ENCODE data around the gene GRIA1. TPM values are rescaled to one million over a fixed set of nuclear protein-coding genes. Genes with fewer than 3 reads are reported as not detected.

The GRIA1 gene
- total and polyA plus RNA-seq, 2 of the 13 experiments (the other 11 are each of a cell fraction or from before 2014, with no cell fraction given) = not detected

DNA sequence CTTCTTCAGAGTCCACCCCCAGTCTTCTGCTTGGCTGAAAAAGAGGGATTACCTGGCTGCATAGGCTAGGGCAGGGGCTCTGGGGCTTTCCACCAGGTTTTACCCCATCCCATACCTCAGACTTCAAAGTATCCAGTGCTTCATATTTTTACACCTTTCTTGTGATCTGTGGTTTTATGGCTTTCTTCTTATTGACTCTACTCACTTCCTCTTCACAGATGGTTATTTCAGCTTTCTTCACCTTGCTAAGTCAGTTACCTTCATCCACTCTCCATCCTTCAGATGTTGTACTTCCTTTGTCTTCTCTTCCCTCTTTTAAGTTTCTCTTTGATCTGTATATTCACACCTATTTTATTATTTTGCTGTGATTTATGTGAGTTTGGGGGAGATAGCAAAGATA lies 104.3 kb downstream of the GRIA1 start:
- Histone ChIP-seq H3K27ac (ENCODE audit: extremely low read length, insufficient read depth, low read length) (no peak overlapping the region), H2AFZ (ENCODE audit: low read length) (no peak overlapping the region), H3K79me2 (ENCODE audit: insufficient read depth, low read length) (no peaks in the 10 kb centered on the region), H3K4me2 (ENCODE audit: low read depth, low read length) (no peak overlapping the region), H3K4me3 (replicated peaks in 1 of 3; ENCODE audit: insufficient read depth in 1 of 3, low read depth in 2 of 3, low read length in 3 of 3) (no peak overlapping the region), H3K27me3 (ENCODE audit: control insufficient read depth in 1 of 2, insufficient read depth in 2 of 2, low read length in 2 of 2) (no peaks in the 10 kb centered on the region), H3K36me3 (replicated peaks in 1 of 2; ENCODE audit: control insufficient read depth in 1 of 2, insufficient read depth in 2 of 2, low read length in 2 of 2) (no peaks in the 10 kb centered on the region), H4K20me1 (ENCODE audit: insufficient read depth, low read length) (no peaks in the 10 kb centered on the region), H3K4me1 (ENCODE audit: insufficient read depth, low read length) (no peaks in the 10 kb centered on the region), H3K9ac (ENCODE audit: insufficient read depth, low read depth, low read length) (no peak overlapping the region), H3K9me3 (ENCODE audit: low read length) (no peaks in the 10 kb centered on the region)
- no TSS peak for BruUV-seq (replicated peaks)
- in situ Hi-C loops (cut with HindIII; ENCODE audit: extremely low pct_ligation_motif_present, low pct_unique_long_range_greater_than_20kb) = no loop called here
- intact Hi-C loops (cut with micrococcal nuclease; ENCODE audit: unreplicated experiment) = no loop called here
- CTCF ChIA-PET (ENCODE audit: low intra/inter-chr PET ratio, low total read pairs) = no interaction called here
- DNase-seq (ENCODE audit: low spot score) (no peak), ATAC-seq (no peak), FAIRE-seq (no peak)
- TF ChIP-seq TCF7 (IDR thresholded peaks at IDR 0.05; ENCODE audit: low read depth) = no peak
- TF ChIP-seq ZNF3 (CRISPR knock-in tag; IDR thresholded peaks at IDR 0.05) = no peak
- TF ChIP-seq, protein P1, sequence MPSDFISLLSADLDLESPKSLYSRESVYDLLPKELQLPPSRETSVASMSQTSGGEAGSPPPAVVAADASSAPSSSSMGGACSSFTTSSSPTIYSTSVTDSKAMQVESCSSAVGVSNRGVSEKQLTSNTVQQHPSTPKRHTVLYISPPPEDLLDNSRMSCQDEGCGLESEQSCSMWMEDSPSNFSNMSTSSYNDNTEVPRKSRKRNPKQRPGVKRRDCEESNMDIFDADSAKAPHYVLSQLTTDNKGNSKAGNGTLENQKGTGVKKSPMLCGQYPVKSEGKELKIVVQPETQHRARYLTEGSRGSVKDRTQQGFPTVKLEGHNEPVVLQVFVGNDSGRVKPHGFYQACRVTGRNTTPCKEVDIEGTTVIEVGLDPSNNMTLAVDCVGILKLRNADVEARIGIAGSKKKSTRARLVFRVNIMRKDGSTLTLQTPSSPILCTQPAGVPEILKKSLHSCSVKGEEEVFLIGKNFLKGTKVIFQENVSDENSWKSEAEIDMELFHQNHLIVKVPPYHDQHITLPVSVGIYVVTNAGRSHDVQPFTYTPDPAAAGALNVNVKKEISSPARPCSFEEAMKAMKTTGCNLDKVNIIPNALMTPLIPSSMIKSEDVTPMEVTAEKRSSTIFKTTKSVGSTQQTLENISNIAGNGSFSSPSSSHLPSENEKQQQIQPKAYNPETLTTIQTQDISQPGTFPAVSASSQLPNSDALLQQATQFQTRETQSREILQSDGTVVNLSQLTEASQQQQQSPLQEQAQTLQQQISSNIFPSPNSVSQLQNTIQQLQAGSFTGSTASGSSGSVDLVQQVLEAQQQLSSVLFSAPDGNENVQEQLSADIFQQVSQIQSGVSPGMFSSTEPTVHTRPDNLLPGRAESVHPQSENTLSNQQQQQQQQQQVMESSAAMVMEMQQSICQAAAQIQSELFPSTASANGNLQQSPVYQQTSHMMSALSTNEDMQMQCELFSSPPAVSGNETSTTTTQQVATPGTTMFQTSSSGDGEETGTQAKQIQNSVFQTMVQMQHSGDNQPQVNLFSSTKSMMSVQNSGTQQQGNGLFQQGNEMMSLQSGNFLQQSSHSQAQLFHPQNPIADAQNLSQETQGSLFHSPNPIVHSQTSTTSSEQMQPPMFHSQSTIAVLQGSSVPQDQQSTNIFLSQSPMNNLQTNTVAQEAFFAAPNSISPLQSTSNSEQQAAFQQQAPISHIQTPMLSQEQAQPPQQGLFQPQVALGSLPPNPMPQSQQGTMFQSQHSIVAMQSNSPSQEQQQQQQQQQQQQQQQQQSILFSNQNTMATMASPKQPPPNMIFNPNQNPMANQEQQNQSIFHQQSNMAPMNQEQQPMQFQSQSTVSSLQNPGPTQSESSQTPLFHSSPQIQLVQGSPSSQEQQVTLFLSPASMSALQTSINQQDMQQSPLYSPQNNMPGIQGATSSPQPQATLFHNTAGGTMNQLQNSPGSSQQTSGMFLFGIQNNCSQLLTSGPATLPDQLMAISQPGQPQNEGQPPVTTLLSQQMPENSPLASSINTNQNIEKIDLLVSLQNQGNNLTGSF (CRISPR knock-in tag; IDR thresholded peaks at IDR 0.05) = no peak
- TF ChIP-seq CREB1 (IDR thresholded peaks at IDR 0.05) = no peak
- TF ChIP-seq CREB1 (CRISPR knock-in tag; IDR thresholded peaks at IDR 0.05) = no peak
- TF ChIP-seq ZNF674 (CRISPR knock-in tag; IDR thresholded peaks at IDR 0.05; ENCODE audit: low read depth) = no peak
- TF ChIP-seq ZNF780A (CRISPR knock-in tag; IDR thresholded peaks at IDR 0.05) = no peak
- no peak for TF ChIP-seq ZNF883 (CRISPR knock-in tag; IDR thresholded peaks at IDR 0.05; ENCODE audit: not compliant biosample characterization)
- TF ChIP-seq SOX5 (CRISPR knock-in tag; IDR thresholded peaks at IDR 0.05; ENCODE audit: borderline replicate concordance) = no peak
- TF ChIP-seq, protein P2, sequence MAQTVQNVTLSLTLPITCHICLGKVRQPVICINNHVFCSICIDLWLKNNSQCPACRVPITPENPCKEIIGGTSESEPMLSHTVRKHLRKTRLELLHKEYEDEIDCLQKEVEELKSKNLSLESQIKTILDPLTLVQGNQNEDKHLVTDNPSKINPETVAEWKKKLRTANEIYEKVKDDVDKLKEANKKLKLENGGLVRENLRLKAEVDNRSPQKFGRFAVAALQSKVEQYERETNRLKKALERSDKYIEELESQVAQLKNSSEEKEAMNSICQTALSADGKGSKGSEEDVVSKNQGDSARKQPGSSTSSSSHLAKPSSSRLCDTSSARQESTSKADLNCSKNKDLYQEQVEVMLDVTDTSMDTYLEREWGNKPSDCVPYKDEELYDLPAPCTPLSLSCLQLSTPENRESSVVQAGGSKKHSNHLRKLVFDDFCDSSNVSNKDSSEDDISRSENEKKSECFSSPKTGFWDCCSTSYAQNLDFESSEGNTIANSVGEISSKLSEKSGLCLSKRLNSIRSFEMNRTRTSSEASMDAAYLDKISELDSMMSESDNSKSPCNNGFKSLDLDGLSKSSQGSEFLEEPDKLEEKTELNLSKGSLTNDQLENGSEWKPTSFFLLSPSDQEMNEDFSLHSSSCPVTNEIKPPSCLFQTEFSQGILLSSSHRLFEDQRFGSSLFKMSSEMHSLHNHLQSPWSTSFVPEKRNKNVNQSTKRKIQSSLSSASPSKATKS (CRISPR knock-in tag; IDR thresholded peaks at IDR 0.05) = no peak
- no peak for TF ChIP-seq ZNF331 (CRISPR knock-in tag; IDR thresholded peaks at IDR 0.05)
- TF ChIP-seq SCMH1 (CRISPR knock-in tag; IDR thresholded peaks at IDR 0.05; ENCODE audit: borderline replicate concordance) = no peak
- TF ChIP-seq ATM (IDR thresholded peaks at IDR 0.05; ENCODE audit: borderline replicate concordance) = no peak
- TF ChIP-seq, protein P3, sequence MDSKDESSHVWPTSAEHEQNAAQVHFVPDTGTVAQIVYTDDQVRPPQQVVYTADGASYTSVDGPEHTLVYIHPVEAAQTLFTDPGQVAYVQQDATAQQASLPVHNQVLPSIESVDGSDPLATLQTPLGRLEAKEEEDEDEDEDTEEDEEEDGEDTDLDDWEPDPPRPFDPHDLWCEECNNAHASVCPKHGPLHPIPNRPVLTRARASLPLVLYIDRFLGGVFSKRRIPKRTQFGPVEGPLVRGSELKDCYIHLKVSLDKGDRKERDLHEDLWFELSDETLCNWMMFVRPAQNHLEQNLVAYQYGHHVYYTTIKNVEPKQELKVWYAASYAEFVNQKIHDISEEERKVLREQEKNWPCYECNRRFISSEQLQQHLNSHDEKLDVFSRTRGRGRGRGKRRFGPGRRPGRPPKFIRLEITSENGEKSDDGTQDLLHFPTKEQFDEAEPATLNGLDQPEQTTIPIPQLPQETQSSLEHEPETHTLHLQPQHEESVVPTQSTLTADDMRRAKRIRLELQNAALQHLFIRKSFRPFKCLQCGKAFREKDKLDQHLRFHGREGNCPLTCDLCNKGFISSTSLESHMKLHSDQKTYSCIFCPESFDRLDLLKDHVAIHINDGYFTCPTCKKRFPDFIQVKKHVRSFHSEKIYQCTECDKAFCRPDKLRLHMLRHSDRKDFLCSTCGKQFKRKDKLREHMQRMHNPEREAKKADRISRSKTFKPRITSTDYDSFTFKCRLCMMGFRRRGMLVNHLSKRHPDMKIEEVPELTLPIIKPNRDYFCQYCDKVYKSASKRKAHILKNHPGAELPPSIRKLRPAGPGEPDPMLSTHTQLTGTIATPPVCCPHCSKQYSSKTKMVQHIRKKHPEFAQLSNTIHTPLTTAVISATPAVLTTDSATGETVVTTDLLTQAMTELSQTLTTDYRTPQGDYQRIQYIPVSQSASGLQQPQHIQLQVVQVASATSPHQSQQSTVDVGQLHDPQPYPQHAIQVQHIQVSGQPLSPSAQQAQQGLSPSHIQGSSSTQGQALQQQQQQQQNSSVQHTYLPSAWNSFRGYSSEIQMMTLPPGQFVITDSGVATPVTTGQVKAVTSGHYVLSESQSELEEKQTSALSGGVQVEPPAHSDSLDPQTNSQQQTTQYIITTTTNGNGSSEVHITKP (CRISPR knock-in tag; IDR thresholded peaks at IDR 0.05; ENCODE audit: low read depth) = no peak
- no peak for TF ChIP-seq FOSL1 (CRISPR knock-in tag; IDR thresholded peaks at IDR 0.05; ENCODE audit: borderline replicate concordance)
- no peak for TF ChIP-seq ZFP36L2 (CRISPR knock-in tag; IDR thresholded peaks at IDR 0.05)
- no peak for TF ChIP-seq ZSCAN21 (CRISPR knock-in tag; IDR thresholded peaks at IDR 0.05; ENCODE audit: borderline replicate concordance)
- POLR2A ChIA-PET = no interaction called here
